Right renal pelvis (tissue), 4 donors: ENCODE results near the gene TMEM54. TPM values are rescaled to one million over a fixed set of nuclear protein-coding genes. Genes with fewer than 3 reads are reported as not detected.

Source experiments
- DNase-seq, 4 donors: peaks; one replicate each; pipeline ENCODE4 v3.0.0-alpha.2; 2013; ENCODE audit warnings: low read depth in 4 of 4, low spot score in 3 of 4, missing footprints in 1 of 4
- polyA plus RNA-seq, 4 donors: library from polyadenylated mRNA; unstranded; fragments of 120-200 nt; gene quantifications; one replicate each; pipeline ENCODE4 v1.2.1, GENCODE V29; 2013; ENCODE audit not compliant: insufficient read length in 4 of 4

Gene TMEM54
- polyA plus RNA-seq, 4 donors = 7.5 to 11.6 (median 9.1) TPM

- no peak for DNase-seq
These were observed 5.6 kb downstream of the TMEM54 start for GRCh38 chr1:32895325-32896215.

DNA sequence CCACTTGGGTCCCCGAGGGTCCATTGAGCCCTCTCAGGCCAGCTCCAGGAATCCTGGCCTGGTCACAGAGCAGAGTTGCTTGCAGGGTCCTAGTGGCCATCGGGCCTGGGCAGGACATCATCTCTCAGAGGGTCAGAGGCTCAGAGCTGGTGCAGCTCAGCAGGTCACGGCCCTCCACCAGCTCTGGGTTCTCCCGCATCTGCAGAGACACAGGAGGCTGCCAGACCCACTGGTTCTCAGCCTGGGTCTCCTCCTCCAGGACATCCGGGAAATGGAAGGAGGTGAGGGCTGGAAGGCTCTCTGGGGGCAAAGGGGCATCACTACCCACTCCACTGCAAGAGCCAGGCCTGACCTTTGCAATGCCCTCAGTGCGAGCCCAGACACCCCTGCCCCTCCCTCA is 6.5 kb downstream of the TMEM54 start:
- DNase-seq = no peak

- no peak for DNase-seq
These were observed 7.1 kb downstream of the TMEM54 start for GRCh38 chr1:32894019-32894600.

GRCh38 chr1:32893198-32894018 is 7.8 kb downstream of the TMEM54 start:
- no peak for DNase-seq

DNA sequence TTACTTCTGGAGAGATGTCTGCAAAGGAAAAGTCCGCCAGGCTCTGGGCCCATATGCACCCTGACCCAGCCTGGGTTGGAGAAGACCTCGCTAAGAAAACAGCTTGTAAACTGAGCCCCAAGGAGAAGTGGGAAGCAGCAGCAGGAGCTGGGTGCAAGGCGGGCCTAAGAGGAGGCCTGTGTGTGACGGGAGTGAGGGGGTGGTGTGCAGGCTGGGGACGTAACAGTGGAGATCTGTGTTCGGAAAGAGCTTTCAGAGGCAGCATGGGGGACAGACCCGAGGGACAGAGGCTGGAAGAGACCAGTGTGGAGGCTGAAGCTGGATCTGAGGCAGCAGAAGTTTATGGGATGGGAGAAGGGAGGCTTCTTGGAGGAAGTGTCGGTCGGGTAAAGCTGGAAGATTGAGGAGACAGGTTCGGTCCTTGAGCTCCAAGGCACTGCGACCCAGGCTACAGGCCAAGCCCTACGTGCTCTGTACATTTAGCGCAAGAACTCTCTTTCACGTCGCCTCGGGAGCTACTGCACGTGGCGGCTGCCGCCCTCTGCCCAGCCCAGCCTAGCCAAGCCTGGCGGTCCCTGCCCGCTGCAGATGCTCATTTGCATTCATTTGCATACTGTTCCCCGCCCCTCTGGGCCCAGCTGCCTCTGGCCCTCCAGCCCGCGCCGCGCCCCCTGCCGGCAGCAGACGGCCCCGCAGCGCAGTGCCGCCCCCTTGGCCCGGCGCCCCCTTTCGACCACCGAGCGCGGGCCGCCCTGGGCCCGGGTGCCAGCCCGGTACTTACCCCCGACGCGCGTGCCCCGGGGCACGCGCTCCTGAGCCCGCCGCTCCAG is 8.6 kb downstream of the TMEM54 start:
- no peak for DNase-seq

DNA sequence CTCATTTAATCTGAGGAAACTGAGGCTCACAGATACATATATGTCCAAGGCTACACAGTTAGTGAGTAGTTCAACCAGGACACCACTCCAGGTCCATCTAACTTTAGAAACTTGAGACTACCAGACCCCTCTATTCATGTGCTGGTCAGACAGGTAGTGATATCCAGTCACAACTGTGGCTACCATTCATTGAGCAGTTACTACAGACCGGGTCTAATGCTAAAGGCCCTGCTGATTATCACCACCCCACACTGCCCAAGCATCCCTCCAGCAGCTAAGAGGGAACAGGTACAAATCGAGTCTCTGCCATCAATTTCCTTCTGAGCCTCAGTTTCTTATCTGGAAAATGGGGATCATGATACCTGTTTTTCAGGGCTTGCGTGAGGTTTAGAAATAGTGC is 9.6 kb downstream of the TMEM54 start:
- no peak for DNase-seq

GRCh38 chr1:32891241-32891570 is 10.0 kb downstream of the TMEM54 start:
- DNase-seq = no peak

GRCh38 chr1:32890516-32891240 is 10.5 kb downstream of the TMEM54 start:
- no peak for DNase-seq

GRCh38 chr1:32889731-32890278 is 11.4 kb downstream of the TMEM54 start:
- no peak for DNase-seq

GRCh38 chr1:32888677-32889420 is 12.3 kb downstream of the TMEM54 start:
- no peak for DNase-seq

DNA sequence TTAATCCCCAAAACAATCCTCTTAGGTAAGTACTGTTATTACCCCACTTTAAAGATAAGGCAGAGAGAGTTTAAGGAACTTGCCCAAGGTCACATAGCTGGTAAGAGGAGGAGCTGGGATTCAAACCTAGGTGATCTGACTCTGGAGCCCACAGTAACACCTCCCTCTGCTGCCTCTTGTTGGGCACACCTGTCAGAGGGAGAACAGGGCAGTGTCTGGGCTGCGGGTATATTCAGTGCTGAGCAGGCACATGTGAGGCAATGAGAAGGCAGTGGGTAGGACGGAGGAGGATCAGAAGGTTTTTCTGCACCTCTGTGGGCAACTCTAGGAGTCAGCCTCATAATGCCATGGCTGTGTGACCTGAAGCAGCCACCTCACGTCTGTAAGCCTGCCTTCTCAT is 13.1 kb downstream of the TMEM54 start:
- DNase-seq = no peak

- DNase-seq = no peak
These were observed 13.6 kb downstream of the TMEM54 start for GRCh38 chr1:32887623-32888022.

- DNase-seq = no peak
These were observed 14.3 kb downstream of the TMEM54 start for GRCh38 chr1:32886828-32887414.

- peak in 2 of 4 donors; percentile 63 to 74 for DNase-seq
These were observed 15.0 kb downstream of the TMEM54 start, which contains the start of gene HPCA for GRCh38 chr1:32886004-32886827. HPCA (plus strand) TSS chr1:32886491; CDS start chr1:32888899, 2,408 bp downstream.

GRCh38 chr1:32885676-32886003 is 15.5 kb downstream of the TMEM54 start:
- DNase-seq = no peak

DNA sequence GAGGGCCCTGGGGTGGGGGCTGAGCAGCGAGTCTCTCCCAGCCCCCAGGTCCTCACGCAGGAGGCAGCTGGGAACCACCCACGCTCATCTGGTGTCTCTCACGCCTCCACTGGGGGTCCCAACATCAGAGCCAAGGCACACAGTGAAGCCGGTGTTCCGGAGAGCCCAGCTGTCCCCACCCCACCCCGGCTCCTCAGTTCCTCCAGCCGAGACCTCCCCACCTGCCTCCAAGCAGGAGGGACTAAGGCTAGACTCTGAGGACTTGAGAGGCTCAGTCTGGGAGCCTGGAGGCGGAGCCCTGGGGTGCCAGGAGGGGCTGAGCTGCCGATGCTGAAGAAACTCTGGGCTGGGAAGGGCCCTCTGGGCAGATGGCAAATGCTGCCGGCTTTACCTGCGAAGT is 16.5 kb downstream of the TMEM54 start:
- no peak for DNase-seq

GRCh38 chr1:32884032-32884372 is 17.2 kb downstream of the TMEM54 start:
- DNase-seq = no peak
